ENCODE data around the gene SLC16A13.

SLC16A13 gene

GRCh38 chr17:7014995-7015958 is 20.5 kb upstream of the SLC16A13 start:
- DNase-seq (ENCODE audit: low spot score), result peak; percentile 73
- TF ChIP-seq CTCF (IDR thresholded peaks at IDR 0.05; ENCODE audit: extremely low read depth, missing control alignments), result no peak

GRCh38 chr17:7016418-7016817 is 19.4 kb upstream of the SLC16A13 start:
- no peak for TF ChIP-seq CTCF (IDR thresholded peaks at IDR 0.05; ENCODE audit: extremely low read depth, missing control alignments)
- no peak for DNase-seq (ENCODE audit: low spot score)

GRCh38 chr17:7016886-7017826 is 18.7 kb upstream of the SLC16A13 start:
- DNase-seq (ENCODE audit: low spot score), result no peak
- TF ChIP-seq CTCF (IDR thresholded peaks at IDR 0.05; ENCODE audit: extremely low read depth, missing control alignments), result no peak

- no peak for DNase-seq (ENCODE audit: low spot score)
- no peak for TF ChIP-seq CTCF (IDR thresholded peaks at IDR 0.05; ENCODE audit: extremely low read depth, missing control alignments)
Observed at GRCh38 chr17:7017827-7018200, 18.0 kb upstream of the SLC16A13 start.

- DNase-seq (ENCODE audit: low spot score), result no peak
- TF ChIP-seq CTCF (IDR thresholded peaks at IDR 0.05; ENCODE audit: extremely low read depth, missing control alignments), result no peak
Observed at GRCh38 chr17:7018331-7018964, 17.4 kb upstream of the SLC16A13 start.

GRCh38 chr17:7019367-7019766 is 16.4 kb upstream of the SLC16A13 start:
- no peak for TF ChIP-seq CTCF (IDR thresholded peaks at IDR 0.05; ENCODE audit: extremely low read depth, missing control alignments)
- DNase-seq (ENCODE audit: low spot score), result no peak

Data from GM20000 (cell line).